SW 1271 (cell line): ENCODE results near the gene SLC17A8.
A peak's percentile ranks its signal among the peaks of the same experiment; 100 is the strongest.

Experiments used
- DNase-seq, 2 experiments: peaks; one replicate each; lab custom pipeline; 2025; lab: John Stamatoyannopoulos, UW

SLC17A8 gene

GRCh38 chr12:100371146-100371545 lies 14.3 kb downstream of the SLC17A8 start:
- no peak for DNase-seq

GRCh38 chr12:100372853-100373640 lies 16.2 kb downstream of the SLC17A8 start:
- DNase-seq, result no peak

- no peak for DNase-seq
Observed at GRCh38 chr12:100375038-100375735, 18.3 kb downstream of the SLC17A8 start.

GRCh38 chr12:100376161-100376560 lies 19.3 kb downstream of the SLC17A8 start:
- no peak for DNase-seq

GRCh38 chr12:100381379-100381778 lies 24.5 kb downstream of the SLC17A8 start:
- no peak for DNase-seq

GRCh38 chr12:100382338-100382737 lies 25.5 kb downstream of the SLC17A8 start:
- DNase-seq, result no peak

- DNase-seq, result no peak
Observed at GRCh38 chr12:100383586-100384558, 27.0 kb downstream of the SLC17A8 start.

- no peak for DNase-seq
Observed at GRCh38 chr12:100384559-100384935, 27.7 kb downstream of the SLC17A8 start.

GRCh38 chr12:100388382-100388781 lies 31.5 kb downstream of the SLC17A8 start:
- no peak for DNase-seq

- no peak for DNase-seq
Observed at GRCh38 chr12:100391856-100392255, 35.0 kb downstream of the SLC17A8 start.

GRCh38 chr12:100393200-100393599 lies 36.3 kb downstream of the SLC17A8 start:
- no peak for DNase-seq

- no peak for DNase-seq
Observed at GRCh38 chr12:100395811-100396210, 38.9 kb downstream of the SLC17A8 start.

GRCh38 chr12:100398307-100398706 lies 41.4 kb downstream of the SLC17A8 start:
- DNase-seq, result no peak

GRCh38 chr12:100399095-100399494 lies 42.2 kb downstream of the SLC17A8 start:
- no peak for DNase-seq

GRCh38 chr12:100401660-100402059 lies 44.8 kb downstream of the SLC17A8 start:
- no peak for DNase-seq

GRCh38 chr12:100402763-100403162 lies 45.9 kb downstream of the SLC17A8 start:
- no peak for DNase-seq

GRCh38 chr12:100403446-100403845 lies 46.6 kb downstream of the SLC17A8 start:
- no peak for DNase-seq

- peak in 1 of 2 experiments; percentile 10 for DNase-seq
Observed at GRCh38 chr12:100404769-100405407, 48.0 kb downstream of the SLC17A8 start.

GRCh38 chr12:100413001-100413400 lies 56.1 kb downstream of the SLC17A8 start:
- DNase-seq, result no peak

- no peak for DNase-seq
Observed at GRCh38 chr12:100414739-100415138, 57.9 kb downstream of the SLC17A8 start.

GRCh38 chr12:100422646-100423045 lies 65.8 kb downstream of the SLC17A8 start:
- no peak for DNase-seq

- DNase-seq, result no peak
Observed at GRCh38 chr12:100426145-100426544, 69.3 kb downstream of the SLC17A8 start.
